NCI-H2171 (cell line): ENCODE data around the gene PDIK1L.

Source experiments
- DNase-seq: peaks from one replicate; lab custom pipeline; 2025; lab: John Stamatoyannopoulos, UW

The PDIK1L gene

DNA sequence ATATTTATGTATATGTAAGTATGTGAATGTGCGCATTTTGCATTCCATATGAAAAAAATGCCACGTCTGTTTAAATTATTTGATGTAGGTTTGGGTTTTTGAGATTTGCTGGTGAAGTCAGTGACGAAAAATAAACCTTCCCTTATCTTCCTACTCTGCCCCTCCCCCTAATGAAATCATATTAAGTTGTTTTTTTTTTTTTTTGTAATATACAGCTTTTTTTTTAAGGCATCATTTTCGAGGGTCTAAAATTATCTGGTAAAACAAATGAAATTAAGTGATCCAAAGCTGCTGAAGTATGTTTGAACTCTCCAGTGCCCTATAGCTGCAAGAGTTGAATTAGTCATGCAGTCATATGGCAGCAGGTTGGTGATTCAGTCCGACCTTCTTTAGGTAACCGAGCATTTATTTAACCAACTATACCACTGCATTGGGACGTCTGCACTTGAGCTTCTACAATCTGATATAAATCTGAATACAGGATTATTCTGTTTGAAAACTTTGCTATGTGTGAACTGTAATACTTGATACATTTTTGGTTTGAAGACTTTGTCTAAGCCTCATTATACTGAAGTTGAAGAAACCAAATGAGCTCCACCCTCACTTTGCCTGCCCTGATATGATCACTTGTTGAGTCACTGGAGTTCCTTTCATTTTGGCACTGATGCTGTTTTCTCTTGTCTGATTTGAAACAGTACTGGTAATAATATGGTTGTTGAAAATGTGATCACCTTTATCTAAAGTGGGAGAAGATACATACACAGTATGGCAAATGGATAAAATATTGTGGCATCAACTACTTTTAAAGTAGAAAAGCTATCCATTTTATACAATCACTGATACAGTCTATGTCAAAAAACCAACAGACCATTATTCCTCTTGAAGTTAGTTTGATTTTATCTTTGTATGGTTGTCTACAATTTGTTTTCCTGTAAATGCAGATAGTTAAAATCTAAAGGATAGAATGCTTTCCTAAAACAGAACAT lies 11.7 kb downstream of the PDIK1L start:
- no peak for DNase-seq

DNA sequence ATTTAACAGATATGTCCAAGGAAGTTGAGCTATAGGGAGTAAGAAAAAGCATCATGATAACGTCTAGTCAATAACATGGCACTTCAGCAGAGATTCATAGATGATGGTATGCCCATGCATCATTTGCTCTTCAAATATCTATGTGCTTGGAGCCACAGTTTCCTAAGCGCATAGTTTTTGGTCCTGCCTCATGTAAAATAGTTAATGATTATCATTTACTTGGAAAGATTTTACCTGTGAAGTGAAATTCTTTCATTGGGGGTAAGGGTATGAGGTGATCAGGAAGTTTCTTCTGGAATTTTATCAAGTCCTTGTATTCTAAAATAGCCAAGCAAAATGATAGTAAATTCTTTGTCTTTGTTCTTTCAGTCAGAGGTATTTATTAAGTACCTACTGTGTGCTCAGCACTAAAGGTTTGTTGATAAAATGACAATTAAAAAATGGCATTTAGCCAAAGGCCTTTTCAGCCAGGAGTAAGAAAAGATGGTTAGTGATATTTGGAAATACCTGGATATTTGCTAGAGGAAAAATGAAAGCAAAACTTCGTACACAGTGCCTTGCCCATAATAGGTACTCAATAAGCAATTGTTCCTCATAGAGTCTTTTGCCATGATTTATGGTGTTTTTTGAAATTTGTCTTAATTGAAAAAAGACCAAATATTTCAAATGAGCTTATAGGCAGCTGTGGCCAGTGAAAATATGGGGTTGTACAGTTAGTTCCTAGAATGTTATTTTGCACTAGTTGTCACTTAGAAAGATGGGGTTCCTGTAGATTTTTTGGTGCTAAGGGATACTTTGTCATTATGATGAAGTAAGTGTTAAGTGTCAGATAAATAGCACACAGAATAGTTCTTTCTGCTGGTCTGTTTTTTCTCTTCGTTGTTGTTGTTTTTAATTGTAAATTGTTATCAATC lies 13.1 kb downstream of the PDIK1L start:
- no peak for DNase-seq

DNA sequence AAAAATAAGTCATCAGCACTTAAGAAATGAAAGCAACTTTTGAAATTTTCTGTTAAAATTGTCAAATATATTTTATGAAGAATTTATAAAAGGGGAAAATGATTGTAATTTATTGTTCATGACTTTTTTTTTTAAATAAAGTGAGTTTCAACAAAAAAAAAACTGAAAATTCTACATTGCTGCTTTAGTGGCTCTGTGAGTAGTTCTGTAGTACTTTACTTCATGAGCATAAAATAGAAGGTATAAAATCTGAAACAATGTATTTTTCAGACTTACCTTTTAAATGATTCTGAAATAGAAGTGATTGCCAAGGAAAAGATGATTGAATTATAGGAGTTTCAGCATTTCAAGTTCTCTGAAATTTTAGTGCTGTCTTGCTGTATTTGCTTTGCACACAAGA lies 13.8 kb downstream of the PDIK1L start:
- DNase-seq, result no peak

DNA sequence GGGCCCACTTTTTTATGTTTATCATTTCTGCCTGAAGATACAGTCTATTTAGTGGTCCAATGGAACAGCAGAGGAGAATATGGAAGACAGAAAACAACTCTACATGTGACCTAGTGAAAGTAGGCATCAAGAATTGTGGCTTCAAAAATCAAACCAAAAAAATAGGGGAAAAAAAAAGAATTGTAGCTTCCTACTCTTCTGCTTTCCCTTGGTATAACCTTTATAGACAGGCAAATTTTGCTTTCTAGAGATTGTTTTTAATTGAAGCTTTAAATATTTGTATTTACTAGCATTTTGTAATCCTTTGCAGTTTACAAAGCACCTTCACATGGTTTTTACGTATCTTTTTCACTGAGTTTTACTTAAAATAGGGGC lies 14.3 kb downstream of the PDIK1L start:
- no peak for DNase-seq

DNA sequence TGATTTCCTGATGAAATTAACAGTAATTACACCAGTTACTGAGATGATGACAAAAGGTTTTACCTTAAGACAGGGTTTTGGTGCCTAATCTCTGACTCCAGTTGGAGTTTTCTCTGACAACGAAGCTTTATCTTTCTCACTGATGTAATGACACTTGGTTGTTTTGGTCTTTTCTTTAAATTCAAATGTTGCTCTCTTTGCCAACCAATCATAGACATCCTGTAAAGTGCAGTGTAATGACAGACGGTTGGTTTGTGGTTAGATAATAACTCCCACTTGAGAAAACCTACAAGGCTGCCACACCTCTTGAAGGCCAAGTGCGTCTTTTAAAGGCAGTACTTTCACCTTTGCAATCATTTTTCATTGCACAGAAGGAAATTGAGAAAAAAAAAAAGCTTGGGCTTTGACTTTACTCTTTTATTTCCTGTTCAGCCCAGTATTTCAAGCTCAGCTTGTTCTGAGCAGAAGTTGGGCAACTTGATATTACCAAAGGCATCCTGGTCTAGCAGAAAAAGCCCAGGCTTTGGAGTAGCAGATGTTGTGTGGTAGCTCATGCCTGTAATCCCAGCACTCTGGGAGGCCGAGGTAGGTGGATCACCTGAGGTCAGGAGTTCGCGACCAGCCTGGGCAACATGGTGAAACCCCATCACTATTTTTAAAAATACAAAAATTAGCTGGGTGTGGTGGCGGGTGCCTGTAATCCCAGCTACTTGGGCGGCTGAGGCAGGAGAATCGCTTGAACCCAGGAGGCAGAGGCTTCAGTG lies 14.9 kb downstream of the PDIK1L start:
- peak; percentile 60 for DNase-seq

DNA sequence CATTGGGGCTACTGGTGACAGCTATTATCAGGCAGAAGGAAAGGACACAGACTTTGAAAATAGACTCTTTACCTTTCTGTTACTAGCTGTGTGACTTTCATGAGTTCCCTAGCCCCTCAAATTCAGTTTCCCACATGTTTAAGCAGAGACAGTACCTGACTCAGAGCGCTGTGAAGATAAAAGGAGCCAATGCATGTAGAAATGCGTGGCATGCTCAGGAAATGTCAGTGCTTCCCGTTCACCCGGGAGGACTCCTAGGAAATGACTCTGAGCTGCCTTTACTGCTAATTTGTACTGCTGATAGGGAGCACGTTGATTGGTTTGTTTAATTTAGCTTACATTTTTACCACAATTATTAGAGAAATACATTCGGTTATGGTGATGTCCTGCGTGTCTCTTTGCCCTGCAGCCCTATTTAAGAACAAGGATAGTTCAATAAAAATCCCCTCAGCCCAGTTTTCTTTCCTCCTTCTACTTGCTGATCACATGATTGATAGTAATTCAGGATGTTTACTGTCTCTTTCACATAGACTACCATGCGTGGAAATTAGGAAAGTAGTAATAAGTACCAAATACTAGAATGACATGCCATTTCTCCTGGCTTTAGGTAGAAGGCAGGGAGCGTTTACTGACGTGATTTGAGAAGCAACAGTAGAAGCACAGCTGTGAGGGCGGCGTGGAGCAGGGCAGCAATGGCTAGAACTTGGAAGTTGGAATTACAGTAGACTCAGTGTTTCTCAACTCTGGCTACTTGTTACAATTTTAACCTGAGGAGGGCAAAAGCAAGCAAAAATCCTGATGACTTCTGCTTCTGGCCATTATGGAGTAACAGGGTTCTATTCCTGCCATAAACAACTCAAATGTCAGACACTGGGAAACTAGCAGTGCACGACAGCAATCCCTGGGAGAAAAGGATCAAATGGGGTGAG lies 15.9 kb downstream of the PDIK1L start:
- DNase-seq, result no peak

DNA sequence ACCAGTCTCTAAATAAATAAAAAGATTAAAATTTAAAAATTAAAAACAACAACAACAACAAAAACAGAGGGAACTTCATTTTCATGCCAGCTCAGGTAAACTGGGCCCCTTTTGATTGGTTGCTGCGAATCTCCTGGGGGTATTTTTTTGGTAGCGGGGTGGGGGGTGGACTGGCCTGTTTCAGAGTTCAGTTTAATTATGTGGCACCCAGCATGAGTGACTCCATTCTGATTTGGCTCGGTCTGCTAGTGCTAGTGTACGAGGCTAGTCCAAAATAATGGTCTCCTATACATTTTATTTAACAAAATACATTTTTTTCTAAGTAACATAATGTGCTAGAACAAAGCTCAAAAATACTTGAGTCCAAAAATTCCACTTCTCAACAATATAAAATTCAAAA lies 18.2 kb downstream of the PDIK1L start:
- no peak for DNase-seq

DNA sequence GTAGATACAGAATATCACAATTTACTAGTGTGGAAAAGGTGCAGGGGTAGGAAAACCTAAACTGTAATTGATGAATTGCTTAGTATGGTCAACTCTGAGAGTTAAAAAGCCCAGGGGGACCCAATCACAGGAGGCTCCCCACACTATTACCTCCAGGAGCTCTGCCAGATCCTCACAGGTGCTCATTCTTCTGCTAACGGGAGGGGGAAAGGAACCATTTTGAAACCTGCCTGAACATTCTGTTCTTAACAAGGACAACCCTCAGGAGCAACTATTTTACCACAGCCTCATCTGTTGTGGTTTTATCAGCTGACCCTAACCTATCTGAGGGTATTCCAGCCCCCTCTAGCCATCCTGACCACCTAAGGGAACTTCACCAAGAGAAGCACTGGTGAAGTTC lies 19.1 kb downstream of the PDIK1L start:
- DNase-seq, result no peak

DNA sequence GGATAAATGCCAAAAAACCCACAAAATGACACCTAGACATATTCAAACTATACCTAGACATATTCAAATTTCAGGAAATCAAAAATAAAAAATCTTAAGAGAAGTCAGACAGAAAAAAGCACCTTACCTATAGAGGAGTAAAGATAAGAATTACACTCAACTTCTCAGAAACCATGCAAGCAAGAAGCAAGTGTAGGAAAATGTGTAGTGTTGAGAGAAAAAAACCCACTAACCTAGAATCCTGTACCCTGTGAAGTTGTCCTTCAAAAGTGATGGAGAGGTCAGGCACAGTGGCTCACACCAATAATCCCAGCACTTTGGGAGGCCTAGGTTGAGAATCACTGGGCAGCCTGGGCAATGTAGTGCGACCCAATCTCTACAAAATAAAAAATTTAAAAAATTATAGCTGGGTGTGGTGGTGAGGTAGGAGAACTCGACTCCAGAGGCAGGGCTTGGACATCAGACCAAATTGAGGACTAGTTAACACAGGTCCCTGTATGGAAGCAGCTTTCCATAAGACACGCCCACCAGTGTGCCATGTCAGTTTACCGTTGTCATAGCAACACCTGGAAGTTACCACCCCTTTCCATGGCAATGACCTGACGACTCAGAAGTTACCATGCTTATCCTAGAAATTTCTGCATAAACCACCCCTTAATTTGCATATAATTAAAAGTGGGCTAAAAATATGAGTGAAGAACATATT lies 20.7 kb downstream of the PDIK1L start:
- DNase-seq, result no peak

DNA sequence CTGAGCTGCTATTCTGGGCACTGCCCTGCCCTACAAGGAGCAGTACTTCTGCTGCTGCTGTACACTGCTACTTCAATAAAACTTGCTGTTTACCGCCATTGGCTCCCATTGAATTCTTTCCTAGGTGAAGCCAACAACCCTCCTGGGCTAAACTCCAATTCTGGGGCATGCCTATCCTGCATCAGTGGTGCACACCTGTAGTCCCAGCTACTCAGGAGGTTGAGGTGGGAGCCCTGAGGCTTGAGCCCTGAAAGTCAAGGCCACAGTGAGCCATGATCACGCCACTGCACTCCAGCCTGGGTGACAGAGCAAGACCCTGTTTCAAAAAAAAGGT lies 21.2 kb downstream of the PDIK1L start:
- no peak for DNase-seq

DNA sequence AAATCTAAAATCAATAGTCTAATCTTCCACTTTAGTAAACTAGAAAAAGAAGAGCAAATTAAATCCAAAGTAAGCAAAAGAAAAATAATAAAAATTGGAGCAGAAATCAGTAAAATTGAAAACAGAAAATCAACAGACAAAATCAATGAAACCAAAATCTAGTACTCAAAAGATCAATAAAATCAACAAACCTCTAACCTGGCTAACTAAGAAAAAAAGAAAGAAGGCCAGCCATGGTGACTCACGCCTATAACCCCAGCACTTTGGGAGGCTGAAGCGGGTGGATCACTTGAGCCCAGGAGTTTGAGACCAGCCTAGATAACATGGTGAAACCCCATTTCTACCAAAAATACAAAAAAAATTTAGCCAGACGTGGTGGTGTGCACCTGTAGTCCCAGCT lies 22.8 kb downstream of the PDIK1L start:
- DNase-seq, result no peak

DNA sequence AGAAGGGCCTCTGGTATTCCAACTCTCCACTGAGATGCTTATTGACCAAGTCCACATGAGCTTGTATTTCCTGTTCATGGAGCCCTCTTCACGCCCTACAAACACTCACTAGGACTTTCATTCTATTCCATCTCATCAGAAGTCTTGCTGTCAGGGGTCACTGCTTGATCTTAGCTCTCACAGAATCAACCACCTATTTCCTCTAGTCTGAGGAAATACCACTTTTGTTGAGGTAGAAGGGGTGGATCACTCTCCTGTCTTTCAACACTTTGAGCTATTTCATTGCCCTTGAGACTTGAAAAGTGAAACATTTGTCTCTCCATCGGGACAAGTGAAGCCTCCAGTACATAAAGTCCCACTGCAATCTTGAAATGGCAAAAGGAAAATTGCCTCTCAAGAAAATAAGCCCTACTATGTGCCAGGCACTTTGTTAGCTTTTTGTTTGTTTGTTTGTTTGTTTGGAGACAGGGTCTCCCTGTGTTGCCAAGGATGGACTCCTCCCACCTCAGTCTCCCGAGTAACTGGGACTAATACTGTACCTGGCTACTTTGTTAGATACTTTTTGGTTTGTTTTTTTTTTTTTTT lies 27.4 kb downstream of the PDIK1L start:
- DNase-seq, result no peak

DNA sequence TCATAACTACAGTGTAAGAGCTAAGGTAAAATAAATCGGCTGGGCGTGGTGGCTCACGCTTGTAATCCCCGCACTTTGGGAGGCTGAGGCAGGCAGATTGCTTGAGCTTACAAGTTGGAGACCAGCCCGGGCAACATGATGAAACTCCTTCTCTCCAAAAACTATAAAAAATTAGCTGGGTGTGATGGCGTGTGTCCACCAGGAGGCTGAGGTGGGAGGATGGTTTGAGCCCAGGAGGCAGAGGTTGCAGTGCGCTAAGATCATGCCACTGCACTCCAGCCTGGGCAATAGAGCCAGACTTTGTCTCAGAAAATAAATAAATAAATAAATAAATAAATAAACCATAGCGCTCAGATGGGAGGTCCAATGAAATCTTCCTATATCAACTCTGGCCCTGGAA lies 30.5 kb downstream of the PDIK1L start:
- DNase-seq, result no peak

DNA sequence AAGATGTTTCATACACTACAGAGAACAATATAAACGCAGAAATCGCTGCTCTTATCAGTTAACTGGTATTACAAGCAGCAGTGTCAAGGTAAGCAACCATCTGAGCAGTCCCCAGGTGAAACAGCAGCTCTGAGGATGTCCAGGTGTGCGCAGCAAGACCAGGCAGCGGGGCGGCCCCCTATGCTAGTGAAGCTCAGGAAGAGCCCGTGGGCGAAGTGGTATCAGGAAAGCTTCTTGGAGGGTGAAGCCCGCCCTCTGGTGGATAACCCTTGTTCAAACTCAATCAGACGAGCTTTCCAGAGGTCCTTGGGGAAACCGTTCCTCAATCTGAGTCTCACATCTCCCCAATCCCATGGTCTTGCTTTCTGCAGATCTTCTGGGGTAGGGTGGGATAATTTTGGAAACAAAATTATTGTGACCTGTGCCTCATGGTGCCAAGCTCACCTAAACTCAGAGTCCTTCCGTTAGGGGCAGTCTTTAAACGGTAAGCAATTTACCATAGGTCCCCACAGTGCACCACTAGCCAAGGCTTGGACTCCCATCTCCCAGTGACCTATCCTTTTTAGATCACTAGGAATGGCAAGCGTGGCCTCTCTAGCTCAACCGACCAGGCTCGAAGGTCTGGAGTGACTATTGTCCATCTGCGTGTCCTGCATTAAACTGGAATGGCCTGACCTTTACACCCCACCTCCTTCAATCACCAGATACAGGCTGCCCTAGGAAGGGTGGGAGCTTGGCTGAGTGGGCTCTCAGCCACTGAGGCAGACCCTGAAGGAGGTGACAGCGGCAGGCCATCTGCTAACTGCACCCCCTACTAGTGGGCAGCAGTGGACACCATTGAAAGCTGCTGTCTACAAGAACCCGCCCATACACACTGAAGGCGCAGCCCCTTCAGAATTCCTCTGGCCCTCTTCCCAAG lies 33.7 kb downstream of the PDIK1L start:
- DNase-seq, result peak; percentile 87

DNA sequence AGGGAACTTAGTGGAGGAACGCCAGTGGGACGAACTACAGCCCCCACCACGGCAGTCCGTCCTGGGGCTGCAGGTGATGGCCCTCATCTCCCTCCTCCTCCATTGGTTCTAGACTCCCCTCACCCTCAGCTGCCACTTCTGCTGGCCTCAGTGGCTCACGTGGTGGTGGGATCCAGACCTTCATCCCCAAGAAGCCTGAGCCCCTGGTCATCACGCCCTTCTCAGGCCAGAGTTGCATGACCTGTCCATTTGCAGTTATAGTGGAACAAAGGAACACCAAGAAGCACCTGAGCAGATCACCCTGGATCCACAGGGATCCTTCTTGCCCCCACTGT lies 34.3 kb downstream of the PDIK1L start:
- DNase-seq, result no peak

DNA sequence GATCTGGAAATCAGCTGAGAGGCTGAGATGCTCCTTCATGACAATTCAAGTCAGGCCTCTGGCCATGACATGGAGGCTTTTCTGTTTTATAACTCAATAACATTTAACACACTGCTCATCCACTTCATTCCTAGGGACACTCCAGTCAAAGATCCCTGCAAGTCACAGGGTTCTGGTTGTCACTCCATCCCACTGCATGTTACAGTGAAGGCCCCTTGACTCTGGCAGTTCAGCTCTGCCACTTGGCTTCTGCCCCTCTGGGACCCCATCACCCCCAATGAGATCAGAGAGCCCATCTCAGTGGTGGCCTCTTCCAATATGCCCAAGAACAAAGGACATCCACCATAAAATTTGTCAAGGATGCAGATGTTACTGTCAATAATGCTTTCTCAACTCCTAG lies 37.3 kb downstream of the PDIK1L start:
- DNase-seq, result no peak

DNA sequence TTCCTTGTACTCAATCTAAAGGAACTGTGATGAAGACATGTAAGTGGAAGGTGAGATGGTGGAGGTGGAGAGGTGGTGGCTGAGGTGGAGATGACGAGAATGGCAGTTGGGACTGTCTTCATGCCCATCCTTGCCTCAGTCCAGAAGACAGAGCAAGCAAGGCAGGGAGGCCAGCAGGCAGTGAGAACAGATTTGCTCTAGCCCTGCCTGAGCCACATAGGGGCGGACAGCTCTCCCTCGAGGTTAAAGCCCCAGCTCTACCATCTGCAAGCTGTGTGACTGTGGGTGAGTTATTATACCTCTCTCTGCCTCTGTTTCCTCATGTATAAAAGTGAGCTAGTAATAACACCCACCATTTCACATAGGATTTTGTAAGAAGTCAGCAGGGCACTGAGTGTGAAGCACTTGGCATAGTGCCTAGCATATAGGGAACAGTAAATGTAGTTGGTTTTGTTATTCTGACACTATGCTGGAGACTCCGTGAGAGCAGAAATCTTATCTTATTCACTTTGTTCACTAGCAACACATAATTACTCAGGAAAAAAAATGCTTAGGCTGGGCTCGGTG lies 42.4 kb downstream of the PDIK1L start:
- DNase-seq, result no peak

DNA sequence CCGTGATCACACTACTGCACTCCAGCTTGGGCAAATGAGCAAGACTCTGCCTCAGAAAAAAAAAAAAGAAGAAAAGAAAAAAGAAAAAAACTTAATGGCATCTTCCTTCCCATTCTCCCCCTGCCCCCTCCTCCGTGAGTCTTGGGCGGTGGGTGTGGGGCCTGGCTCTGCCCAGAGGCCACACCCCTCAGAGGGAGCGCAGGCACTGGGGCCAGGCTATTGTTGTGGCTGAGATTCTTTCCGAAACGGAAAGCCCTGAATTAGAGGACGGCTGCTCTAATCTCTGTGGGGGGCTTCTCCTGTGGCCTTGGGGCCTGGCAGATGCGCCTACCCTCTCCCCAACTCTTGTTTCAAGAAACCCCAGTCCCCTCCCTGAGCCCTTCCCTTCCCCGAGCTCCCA lies 43.1 kb downstream of the PDIK1L start:
- no peak for DNase-seq
